Spleen (tissue), 7 donors: ENCODE results near the gene ATP2B2.

Experiments used
- POLR2A ChIP-seq, 3 donors: fragments of 450-650 bp; IDR thresholded peaks; one replicate each; pipeline ENCODE4 v1.5.1; 2017; ENCODE audit warnings: antibody characterized with exemption in 3 of 3, mild to moderate bottlenecking in 1 of 3
- POLR2AphosphoS5 ChIP-seq, 3 donors: sonication (generic); formaldehyde crosslinking; IDR thresholded peaks; one replicate each; pipeline ENCODE4 v1.5.1; 2017; ENCODE audit warnings: antibody characterized with exemption in 3 of 3
- TF ChIP-seq, protein P1 (sequence below), 11 experiments: fragments of 200-600 bp in 7 of 11; fragments of 450-650 bp in 4 of 11; sonication (generic) in 4 of 11; IDR thresholded peaks in 8 of 11; conservative IDR thresholded peaks in 3 of 11; 1 replicate in 7 of 11; 2 replicates in 4 of 11; pipeline versions ENCODE4 v1.4.0 to v1.8.0; 2016 to 2021; ENCODE audit warnings: antibody characterized with exemption in 11 of 11, inconsistent platforms in 4 of 11, mild to moderate bottlenecking in 1 of 11
- donor health status: DM: no; HTN: no; CAD: no; lungs with moderate emphysema.
- donor health status: DM: no; HTN: no; CAD: no.
- donor health status: DM: no; HTN: no; CAD: no.

- TF ChIP-seq, protein P1, sequence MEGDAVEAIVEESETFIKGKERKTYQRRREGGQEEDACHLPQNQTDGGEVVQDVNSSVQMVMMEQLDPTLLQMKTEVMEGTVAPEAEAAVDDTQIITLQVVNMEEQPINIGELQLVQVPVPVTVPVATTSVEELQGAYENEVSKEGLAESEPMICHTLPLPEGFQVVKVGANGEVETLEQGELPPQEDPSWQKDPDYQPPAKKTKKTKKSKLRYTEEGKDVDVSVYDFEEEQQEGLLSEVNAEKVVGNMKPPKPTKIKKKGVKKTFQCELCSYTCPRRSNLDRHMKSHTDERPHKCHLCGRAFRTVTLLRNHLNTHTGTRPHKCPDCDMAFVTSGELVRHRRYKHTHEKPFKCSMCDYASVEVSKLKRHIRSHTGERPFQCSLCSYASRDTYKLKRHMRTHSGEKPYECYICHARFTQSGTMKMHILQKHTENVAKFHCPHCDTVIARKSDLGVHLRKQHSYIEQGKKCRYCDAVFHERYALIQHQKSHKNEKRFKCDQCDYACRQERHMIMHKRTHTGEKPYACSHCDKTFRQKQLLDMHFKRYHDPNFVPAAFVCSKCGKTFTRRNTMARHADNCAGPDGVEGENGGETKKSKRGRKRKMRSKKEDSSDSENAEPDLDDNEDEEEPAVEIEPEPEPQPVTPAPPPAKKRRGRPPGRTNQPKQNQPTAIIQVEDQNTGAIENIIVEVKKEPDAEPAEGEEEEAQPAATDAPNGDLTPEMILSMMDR (IDR thresholded peaks at IDR 0.05 in 8 of 11, conservative IDR thresholded peaks at IDR 0.05 in 3 of 11): no peak
- TF ChIP-seq POLR2A (IDR thresholded peaks at IDR 0.05): no peak
- no peak for TF ChIP-seq POLR2AphosphoS5 (IDR thresholded peaks at IDR 0.05)
Observed at GRCh38 chr3:10551821-10552630, 46.6 kb upstream of the ATP2B2 start.
